WERI-Rb-1 (cell line): ENCODE results near the gene ESPL1.

Experiments used
- DNase-seq: peaks from one replicate; pipeline ENCODE4 v3.0.0-alpha.2; 2020
- H3K27ac ChIP-seq: fragments of 250-450 bp; sonication (Bioruptor Pico); 2 replicates; pipeline ENCODE4 v1.5.1; 2020; ENCODE audit warnings: mild to moderate bottlenecking, moderate library complexity
- H3K27me3 ChIP-seq: fragments of 250-450 bp; sonication (Bioruptor Pico); 2 replicates; pipeline ENCODE4 v1.5.1; 2021; ENCODE audit warnings: mild to moderate bottlenecking, low read depth, moderate library complexity; ENCODE audit not compliant: insufficient read depth, severe bottlenecking
- H3K36me3 ChIP-seq: fragments of 250-450 bp; sonication (Bioruptor Pico); 2 replicates; pipeline ENCODE4 v1.5.1; 2020; ENCODE audit warnings: mild to moderate bottlenecking, moderate library complexity
- H3K4me3 ChIP-seq: 2 replicates; pipeline ENCODE4 v1.5.1; 2011; ENCODE audit warnings: low read depth, mild to moderate bottlenecking, control low read depth, low read length
- H3K9me3 ChIP-seq: fragments of 250-450 bp; sonication (Bioruptor Pico); 2 replicates; pipeline ENCODE4 v1.5.1; 2021; ENCODE audit warnings: mild to moderate bottlenecking, moderate library complexity; ENCODE audit not compliant: severe bottlenecking
- TF ChIP-seq, protein P1 (sequence below): IDR thresholded peaks from 2 replicates; pipeline ENCODE4 v1.5.1; 2011; ENCODE audit warnings: low read depth, mild to moderate bottlenecking, control low read depth, inconsistent platforms, low read length

The ESPL1 gene

DNA sequence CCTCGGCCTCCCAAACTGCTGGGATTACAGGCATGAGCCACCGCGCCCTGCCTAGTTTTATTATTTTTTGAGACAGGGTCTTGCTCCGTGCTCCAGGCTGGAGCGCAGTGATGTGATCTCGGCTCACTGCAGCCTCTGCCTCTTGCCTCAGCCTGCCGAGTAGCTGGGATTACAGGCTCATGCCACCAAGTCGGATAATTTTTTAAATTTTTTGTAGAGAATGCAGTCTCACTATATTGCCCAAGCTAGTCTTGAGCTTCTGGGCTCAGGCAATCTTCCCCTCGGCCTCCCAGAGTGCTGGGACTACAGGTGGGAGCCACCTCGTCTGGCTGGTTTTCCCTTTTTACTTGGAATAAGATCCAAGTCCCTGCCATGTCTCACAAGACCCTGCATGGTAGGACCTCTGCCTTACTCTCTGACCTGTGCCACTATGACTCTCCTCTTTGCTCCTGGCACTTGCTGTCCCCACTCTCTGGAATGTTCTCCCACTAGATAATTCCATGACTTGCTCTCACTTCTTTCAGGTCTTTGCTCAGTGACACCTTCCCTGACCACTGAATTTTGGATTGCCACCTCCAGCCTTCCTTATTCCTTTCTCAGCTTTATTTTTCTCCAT, 28.3 kb upstream of the ESPL1 start:
- Histone ChIP-seq H3K4me3 (no peak overlapping the region), H3K9me3 (no peaks in the 10 kb centered on the region), H3K27ac (peak overlapping the region; percentile 27), H3K36me3 (no peaks in the 10 kb centered on the region), H3K27me3 (no peaks in the 10 kb centered on the region)
- DNase-seq: no peak
- TF ChIP-seq, protein P1, sequence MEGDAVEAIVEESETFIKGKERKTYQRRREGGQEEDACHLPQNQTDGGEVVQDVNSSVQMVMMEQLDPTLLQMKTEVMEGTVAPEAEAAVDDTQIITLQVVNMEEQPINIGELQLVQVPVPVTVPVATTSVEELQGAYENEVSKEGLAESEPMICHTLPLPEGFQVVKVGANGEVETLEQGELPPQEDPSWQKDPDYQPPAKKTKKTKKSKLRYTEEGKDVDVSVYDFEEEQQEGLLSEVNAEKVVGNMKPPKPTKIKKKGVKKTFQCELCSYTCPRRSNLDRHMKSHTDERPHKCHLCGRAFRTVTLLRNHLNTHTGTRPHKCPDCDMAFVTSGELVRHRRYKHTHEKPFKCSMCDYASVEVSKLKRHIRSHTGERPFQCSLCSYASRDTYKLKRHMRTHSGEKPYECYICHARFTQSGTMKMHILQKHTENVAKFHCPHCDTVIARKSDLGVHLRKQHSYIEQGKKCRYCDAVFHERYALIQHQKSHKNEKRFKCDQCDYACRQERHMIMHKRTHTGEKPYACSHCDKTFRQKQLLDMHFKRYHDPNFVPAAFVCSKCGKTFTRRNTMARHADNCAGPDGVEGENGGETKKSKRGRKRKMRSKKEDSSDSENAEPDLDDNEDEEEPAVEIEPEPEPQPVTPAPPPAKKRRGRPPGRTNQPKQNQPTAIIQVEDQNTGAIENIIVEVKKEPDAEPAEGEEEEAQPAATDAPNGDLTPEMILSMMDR: no peak

DNA sequence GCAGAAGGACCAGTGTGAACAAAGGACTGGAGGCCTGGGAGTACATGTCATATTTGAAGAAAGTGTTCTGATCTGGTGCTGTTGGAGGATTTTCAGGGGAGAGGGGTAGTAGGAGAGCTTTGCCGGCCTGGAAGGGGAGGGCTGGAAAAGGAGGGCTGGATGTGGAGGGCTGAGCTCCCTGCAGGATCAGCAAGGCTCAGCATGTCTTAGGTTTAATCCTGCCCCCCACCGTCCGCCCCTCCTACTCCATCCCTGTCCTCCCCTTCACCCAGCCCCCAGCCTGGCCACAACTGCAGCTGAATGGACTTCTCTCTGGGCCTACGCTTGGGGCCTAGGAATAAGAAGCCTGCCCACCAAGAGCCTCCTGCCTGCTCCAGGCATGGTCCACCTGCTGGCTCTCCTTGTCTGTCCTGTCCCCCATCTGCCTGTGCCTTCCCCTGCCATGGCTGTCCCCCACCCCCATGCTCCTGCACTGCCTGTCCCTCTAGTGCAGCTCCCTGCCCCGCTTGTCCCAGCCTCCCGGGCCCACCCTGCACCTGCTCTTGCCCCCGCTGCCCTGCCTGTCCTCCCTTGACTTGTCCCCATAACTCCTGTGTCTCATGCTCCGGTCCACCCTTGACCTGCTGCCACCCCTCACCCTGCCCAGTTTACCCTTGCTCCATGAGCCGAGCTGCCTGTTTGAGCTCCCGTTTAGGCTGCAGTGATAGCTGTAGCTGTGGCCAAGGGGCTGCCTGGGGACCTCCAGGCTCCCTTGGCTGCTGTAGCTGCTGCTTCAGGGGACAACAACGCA, 26.3 kb upstream of the ESPL1 start:
- DNase-seq: peak; percentile 98
- H3K27me3 ChIP-seq: no peaks in the 10 kb centered on the region
- no peaks in the 10 kb centered on the region for H3K9me3 ChIP-seq
- H3K4me3 ChIP-seq: no peak overlapping the region
- no peaks in the 10 kb centered on the region for H3K36me3 ChIP-seq
- H3K27ac ChIP-seq: peak overlapping the region; percentile 90
- TF ChIP-seq, protein P1: no peak

- no peaks in the 10 kb centered on the region for H3K27me3 ChIP-seq
- TF ChIP-seq, protein P1: no peak
- no peaks in the 10 kb centered on the region for H3K9me3 ChIP-seq
- no peak for DNase-seq
- no peaks in the 10 kb centered on the region for H3K36me3 ChIP-seq
- no peak overlapping the region for H3K27ac ChIP-seq
- H3K4me3 ChIP-seq: no peak overlapping the region
These were observed 23.8 kb upstream of the ESPL1 start for GRCh38 chr12:53244337-53244736.

- TF ChIP-seq, protein P1: no peak
- H3K9me3 ChIP-seq: no peaks in the 10 kb centered on the region
- no peaks in the 10 kb centered on the region for H3K27me3 ChIP-seq
- no peak overlapping the region for H3K4me3 ChIP-seq
- no peaks in the 10 kb centered on the region for H3K36me3 ChIP-seq
- no peak overlapping the region for H3K27ac ChIP-seq
- no peak for DNase-seq
These were observed 22.8 kb upstream of the ESPL1 start for GRCh38 chr12:53245286-53245685.

DNA sequence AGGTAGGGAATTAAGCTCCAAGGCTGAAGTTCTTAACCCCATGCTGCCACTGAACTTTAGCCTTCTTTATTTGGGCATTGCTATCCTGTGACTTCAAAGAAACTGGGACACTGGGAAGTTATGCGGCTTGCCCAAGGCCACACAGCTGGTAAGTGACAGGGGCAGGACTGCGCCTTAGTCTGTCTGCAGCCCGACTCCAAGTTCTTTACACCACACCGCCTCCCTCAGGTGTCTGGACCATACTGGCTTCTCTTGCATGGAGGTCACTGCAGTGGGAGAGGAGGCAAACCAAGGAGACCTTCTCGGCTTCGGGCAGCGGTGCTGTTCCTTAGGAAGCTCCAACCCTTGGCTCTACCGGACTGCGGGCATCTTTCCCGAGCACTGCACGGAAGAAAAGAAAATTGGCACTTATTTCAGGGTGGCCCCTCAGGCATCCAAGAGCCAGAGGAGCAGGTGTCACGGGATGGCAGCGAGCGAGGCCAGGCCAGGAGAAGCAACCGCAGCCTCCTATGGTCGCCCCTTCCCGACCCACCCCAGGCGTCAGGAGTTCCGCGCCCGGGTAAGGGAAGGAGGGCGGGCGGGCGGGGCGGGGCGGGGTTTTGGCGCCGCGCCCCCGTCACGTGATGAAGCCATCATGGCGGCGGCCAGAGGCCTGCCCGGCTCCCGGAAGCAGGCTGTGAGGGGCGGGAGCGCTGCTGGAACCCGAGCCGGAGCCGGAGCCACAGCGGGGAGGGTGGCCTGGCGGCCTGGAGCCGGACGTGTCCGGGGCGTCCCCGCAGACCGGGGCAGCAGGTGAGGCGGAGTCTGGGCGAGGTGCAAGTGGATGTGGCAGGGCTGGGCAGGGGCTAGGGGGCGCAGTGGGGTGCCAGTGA, 16.4 kb upstream of the ESPL1 start:
- DNase-seq: peak; percentile 92
- Histone ChIP-seq H3K9me3 (no peaks in the 10 kb centered on the region), H3K27ac (peak overlapping the region; percentile 92), H3K36me3 (peaks cover 12% of the 10 kb centered on the region), H3K27me3 (no peaks in the 10 kb centered on the region), H3K4me3 (peak overlapping the region; percentile 64)
- TF ChIP-seq, protein P1: peak; percentile 77
